HCT116 (cell line): ENCODE measurements around the gene CALCOCO2.

Source experiments
- RAD21 ChIP-seq: IDR thresholded peaks from 2 replicates; pipeline ENCODE4 v1.6.1; 2012; ENCODE audit warnings: low read depth, mild to moderate bottlenecking
- YY1 ChIP-seq: IDR thresholded peaks from 2 replicates; pipeline ENCODE4 v1.6.1; 2011; ENCODE audit warnings: low read length, low read depth, moderate library complexity, mild to moderate bottlenecking; ENCODE audit not compliant: insufficient replicate concordance; ENCODE audit errors: extremely low read depth
- TF ChIP-seq, protein P1 (sequence below), 3 experiments: fragments of 200-600 bp in 1 of 3; sonication (generic) in 1 of 3; IDR thresholded peaks in 2 of 3; conservative IDR thresholded peaks in 1 of 3; 2 replicates each; pipeline ENCODE4 v1.5.1; 2012 to 2017; ENCODE audit warnings: low read depth in 2 of 3, low read length in 2 of 3, antibody characterized with exemption in 1 of 3, borderline replicate concordance in 1 of 3, control low read depth in 1 of 3, mild to moderate bottlenecking in 1 of 3, mixed read lengths in 1 of 3, mixed run types in 1 of 3, moderate library complexity in 1 of 3; ENCODE audit not compliant: insufficient read depth in 1 of 3

DNA sequence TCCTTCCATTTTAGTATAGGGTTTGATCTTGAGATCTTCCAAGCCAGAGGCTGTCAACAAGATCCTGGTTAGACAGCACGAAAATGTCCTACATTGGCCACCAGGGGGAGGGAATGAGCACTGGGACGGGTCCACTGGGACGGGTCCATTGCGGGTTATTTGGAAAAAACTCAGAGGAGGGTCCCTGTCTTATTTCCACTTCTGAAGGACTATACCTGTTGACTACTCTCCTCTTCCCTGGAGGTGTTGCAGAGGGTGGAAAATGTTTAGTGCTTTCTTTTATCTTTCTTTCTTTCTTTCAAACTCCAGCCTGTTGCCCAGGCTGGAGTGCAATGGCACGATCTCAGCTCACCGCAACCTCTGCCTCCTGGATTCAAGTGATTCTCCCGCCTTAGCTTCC, 16.3 kb upstream of the CALCOCO2 start:
- TF ChIP-seq YY1 (peak; percentile 52), RAD21 (peak; percentile 78)
- TF ChIP-seq, protein P1, sequence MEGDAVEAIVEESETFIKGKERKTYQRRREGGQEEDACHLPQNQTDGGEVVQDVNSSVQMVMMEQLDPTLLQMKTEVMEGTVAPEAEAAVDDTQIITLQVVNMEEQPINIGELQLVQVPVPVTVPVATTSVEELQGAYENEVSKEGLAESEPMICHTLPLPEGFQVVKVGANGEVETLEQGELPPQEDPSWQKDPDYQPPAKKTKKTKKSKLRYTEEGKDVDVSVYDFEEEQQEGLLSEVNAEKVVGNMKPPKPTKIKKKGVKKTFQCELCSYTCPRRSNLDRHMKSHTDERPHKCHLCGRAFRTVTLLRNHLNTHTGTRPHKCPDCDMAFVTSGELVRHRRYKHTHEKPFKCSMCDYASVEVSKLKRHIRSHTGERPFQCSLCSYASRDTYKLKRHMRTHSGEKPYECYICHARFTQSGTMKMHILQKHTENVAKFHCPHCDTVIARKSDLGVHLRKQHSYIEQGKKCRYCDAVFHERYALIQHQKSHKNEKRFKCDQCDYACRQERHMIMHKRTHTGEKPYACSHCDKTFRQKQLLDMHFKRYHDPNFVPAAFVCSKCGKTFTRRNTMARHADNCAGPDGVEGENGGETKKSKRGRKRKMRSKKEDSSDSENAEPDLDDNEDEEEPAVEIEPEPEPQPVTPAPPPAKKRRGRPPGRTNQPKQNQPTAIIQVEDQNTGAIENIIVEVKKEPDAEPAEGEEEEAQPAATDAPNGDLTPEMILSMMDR (IDR thresholded peaks at IDR 0.05 in 2 of 3, conservative IDR thresholded peaks at IDR 0.05 in 1 of 3; ENCODE audit: borderline replicate concordance in 1 of 3, insufficient read depth in 1 of 3, low read depth in 2 of 3, low read length in 2 of 3), result peak; percentile 93 to 99 (median 98)
